GM18519 (cell line): ENCODE results near the gene KRT85.

Experiments
- ATAC-seq: cut with Tn5 transposase; IDR thresholded peaks from one replicate; pipeline ENCODE4 v1.9.1; 2021; ENCODE audit warnings: mild to moderate bottlenecking, moderate library complexity; ENCODE audit not compliant: unreplicated experiment, low FRiP score

The KRT85 gene

DNA sequence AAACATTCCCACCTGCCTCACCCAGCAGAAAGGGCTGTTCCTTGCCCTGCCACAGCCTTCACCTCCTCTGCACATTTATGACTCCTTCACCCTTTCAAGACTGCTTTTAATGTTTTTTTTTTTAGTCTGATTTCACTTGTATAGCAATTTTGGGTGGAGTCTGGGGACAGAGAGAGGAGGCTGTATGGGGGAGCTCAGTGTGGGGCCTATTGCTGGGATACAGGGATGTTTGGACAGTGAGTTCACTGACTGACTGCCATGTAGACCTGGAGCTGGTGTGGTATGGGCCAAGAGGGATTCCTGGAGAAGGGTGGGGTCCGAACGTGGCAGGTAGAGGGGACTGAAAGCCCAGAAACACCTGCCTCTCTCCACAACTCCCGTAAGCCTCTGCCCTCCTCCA lies 1.9 kb upstream of the KRT85 start:
- ATAC-seq = no peak

DNA sequence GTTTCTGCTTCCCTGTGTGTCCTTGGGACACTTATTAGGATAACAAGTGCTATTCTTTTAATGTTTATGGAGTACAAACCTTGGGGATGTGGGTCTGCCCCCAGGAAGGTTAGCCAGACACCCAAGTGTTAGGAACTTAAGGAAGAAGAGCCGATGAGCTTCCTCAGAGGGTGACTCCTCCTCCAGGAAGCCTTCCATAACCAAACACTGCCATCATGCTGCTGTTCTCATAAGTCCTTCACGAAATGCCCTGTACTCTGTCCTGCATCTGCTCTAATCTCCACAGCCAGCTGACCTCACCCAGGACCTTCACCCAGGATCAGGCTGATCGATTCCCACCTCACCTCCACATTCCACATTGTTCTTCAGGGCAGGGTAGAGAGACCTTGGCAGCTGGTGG lies 1.2 kb upstream of the KRT85 start:
- ATAC-seq = no peak

DNA sequence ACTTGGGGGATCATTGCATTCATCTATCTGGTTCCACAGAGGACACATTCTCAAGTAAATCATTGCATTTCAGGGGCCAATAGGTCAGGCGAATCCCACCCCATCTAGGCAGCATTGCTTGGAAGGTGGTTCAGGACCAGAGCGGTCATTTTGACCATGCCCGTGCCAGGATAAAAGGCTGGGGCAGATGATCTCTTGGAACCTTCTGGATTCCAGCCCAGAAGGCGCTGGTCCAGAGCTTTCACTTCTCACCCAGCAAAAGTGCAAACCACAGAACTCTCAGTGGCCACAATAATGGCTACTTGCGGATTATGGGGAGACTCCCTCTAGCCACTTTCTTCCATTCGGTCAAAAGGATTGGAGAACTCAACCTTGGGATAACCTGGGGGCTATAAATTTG lies 595 bp upstream of the KRT85 start:
- ATAC-seq = no peak

DNA sequence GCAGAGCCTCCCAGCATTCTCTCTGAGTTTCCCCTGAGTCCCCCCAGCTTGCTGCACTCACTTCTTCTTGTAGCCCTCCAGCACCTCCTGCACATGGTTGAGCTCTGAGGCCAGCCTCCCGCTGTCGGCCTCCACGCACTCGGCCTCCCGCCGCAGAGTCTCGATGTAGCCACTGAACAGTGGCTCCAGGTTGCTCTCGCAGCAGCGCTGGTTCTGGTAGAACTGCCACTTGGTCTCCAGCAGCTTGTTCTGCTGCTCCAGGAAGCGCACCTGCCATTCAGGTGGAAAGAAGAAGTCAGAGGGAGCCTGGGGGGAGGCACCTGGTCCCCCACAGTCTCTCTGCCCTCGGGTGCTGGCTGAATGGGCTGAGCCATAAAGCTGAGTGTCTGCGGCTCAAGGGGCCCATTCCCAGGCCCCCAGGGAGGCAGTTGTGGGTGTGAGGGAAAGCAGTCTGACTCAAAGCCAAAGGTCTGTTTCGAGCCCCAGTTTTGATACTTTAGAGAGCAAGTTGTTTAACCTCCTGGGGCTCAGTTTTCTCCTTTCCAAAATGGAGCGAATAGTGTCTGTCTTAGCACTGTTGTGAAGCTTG lies 2.3 kb downstream of the KRT85 start:
- no peak for ATAC-seq

DNA sequence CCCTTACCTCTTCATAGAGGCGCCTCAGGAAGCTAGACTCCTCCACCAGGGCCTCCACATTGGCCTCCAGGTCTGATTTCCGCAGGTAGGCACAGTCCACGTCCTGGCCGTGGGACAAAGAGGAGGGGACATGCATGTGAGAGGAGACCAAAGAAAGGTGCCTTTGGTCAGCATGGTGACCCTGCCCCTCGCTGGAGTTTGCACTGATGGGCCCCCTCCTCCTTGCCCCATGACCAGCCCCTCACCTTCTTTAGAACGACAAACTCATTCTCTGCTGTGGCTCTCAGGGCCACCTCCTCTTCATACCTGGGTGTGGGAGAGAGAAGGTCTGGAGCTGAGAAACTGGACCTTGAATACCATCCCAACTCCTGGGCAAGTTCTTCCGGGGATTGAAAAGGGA lies 3.2 kb downstream of the KRT85 start:
- ATAC-seq = no peak

DNA sequence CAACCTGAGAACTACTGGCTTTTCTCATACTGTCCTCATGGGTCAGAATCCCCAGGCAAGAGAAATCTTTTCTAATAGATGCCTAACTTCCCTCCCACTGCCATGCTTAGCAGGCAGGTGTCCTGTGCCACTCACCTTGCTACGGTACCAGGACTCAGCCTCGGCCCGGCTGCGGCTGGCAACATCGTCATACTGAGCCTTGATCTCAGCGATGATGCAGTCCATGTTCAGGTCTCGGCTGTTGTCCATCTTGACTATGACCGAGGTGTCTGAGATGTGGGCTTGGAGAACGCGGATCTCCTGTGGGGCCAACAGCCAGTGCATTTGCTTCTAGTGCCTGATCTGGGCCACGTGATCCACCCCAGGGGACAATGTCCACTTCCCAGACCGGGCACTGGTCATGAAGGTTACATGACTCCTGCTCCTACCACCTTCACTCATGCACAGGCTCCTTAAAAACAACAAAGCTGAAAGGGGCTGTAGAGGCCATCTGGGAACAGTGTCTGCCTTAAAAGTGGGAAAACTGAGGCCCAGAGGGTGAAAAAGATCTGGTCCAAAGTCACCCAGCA lies 4.1 kb downstream of the KRT85 start:
- ATAC-seq = no peak

DNA sequence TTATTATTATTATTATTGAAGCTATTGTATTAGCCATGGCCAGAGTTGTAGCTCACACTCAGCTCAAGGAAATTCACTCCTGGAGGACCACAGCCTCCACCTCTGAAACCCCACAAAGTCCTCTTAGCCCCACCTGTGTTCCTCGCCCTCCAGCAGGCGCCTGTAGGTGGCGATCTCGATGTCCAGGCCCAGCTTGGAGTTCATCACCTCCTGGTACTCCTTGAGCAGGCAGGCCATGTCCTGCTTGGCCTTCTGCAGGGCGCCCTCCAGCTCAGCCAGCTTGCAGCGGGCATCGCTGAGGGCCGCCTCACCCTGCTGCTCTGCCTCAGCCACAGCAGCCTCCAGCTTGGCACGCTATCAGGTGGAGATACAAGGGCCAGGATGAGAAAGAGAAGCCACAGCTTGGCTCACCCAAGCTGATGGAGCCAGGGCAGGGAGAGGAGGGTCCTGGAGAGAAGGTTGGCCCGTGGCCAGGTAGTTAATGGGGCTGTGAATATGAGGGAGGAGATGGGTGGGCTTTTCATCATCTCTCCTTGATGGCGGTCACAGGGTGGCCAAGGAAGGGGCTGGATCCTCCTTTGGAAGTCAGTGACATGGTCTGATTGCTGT lies 5.1 kb downstream of the KRT85 start:
- no peak for ATAC-seq

DNA sequence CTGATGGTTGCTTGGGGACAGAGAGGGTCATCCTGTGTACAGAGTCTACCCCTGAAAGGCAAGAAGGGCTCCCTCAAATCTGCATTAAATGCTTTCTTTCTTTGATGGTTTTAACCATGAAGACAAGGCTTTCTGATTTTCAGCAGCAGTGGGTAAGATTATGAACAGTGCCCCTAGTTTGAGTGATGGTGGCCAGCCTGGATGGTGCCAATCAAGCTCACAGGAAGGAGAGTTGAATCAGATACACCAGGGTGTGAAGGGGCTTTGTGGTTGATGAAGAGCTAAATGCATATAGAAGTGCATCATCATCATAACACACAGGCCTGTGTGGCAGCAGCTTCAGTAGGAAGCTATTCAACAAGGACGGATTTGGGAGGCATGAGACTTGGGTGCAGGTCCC lies 5.7 kb downstream of the KRT85 start:
- ATAC-seq = no peak

DNA sequence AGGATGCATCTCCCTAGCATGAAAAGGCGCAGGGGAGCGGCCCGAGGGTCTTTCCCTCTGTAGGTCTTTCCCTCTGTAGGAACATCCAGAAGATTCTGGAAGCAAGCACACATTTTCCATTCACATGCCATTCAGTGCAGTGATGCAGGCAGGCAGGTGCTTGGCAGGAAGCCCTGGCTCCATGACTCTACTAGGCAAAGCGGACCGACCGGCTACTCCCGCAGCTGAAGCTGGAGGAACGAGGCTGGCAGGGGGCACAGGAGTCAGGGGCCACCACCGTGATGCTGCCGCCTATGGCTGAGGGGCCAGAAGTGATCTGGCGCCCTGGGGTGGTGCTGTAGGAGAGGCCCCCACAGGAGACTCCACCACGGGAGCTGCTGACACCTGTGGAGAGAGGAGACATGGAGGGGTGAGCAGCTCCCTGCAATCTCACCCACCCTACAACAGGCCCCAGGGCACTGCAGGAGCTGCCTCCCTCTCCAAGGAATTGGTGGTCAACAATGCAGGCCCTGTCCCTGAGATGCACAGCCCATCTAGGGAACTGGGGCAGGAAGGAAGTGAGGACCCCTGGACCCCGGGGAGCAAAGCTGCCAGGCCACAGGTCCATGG lies 6.5 kb downstream of the KRT85 start:
- no peak for ATAC-seq

DNA sequence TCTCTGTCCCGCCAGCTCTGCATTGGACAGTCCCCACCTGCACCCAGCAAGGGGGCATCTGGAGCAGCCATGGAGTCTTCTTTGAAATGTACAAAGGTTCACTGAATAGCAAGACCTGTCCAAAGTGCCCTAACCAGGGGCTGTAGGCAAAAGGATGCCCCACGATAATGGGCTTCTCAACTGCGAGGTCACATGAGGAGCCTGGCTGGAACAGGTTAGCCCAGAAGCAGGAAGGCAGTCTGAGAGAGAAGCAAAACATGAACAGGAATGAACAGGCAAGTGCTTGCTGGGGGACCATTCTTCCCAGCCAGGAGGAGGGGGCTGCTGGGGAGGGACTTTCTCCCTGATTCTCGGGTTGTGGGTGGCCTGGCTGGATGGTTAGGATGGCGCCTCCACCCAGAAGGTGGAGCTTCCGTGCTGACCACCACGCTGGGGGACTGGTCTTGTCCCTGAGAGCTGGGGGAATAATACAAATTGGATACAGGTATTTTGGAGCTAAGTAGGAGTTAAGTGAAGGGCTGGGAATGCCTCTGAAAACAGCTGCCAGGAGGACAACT lies 7.1 kb downstream of the KRT85 start:
- ATAC-seq = no peak

DNA sequence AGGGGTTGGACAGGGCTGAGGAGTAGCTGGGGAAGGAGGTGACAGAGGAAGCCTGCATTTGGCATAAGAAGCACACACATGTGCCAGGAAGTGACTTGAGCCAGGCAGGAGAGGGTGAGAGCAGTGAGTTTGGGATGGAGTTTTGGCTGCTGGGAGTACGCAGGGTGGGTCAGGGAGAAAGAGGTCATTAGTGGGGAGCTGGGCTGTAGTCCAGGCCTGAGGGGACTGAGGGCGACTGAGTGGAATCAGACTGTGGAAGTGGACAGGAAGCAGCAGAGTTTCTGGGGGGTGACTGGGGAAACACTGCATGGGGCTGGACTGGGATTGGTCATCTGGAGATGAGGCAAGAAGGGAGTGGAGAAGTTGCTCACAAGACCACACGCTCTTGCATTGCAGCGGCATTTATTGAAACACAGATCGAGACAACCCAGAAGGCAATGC lies 7.6 kb downstream of the KRT85 start:
- no peak for ATAC-seq

DNA sequence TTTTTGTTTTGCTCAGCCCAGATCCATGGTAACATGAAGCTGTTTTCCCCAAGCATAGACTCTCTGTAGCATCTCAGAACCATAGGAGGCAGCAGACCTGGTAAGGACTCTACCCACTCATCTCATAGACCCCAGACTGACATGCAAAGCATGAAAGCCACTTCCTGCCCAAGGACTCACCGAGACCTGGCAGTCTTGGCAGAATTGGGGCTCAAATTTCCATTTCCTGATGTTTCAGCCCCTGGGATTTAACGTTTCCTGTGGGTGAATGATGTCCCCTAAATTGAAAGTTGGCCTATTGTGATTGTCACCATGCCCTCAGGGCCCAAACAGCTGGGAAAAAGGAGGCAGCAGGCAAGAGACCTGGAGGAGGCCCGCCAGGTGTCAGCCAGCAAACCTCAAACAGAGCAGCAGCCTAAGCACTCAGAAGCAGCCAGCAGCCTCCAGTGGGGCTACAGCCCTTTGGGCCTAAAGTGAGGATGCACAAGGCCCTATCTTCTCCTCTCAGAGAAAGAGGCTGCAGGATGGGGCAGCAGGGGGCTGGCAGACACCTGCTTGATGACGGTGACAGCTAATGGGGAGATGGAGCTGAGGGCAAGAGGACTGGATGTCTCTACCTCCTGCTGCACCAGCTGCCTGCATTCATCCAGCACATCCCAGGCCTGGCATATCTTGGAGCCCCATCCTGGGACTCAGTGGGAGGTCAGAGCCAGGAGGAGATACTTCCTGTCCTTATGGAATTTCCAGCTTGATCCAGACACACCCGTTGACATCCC lies 8.5 kb downstream of the KRT85 start:
- ATAC-seq = peak; percentile 86

DNA sequence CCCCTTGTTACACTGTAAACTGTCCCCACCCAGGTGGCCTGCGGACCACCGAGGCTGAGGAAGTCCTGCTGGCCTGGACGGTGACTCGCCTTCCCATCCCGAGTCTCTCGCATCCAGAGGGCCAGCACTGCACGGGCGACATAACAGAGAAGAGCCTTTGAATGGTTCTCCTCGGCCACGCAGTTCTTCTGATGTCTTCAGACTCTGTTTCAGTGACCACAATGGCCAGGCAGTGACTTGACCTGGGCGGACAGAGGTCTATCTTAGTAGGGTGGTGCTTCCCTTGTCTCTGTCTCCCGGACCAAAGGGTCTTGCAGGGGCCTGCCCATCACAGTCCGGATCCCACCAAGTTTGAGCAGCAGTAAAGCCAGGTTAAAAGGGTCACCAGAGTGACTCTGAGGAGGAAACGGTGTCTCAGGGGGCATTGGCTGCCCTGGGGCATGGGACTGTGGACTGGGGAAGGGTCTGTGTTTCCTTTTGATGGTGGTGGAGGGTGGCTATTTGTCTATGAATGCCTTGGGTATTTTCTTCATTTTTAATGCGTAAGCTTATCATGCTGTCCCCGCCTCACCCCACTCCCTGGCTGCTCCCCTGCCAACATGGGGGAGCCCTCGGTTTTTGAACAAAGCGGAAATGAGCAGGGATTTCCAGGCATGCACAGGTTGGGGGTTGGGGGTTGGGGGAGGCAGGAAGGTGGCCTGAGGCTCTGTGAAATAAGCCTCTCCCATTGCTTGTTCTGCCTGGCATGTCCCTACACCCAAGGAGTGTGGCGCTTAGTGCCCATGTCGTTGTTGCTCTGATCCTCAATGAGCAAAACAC lies 10.3 kb downstream of the KRT85 start:
- ATAC-seq = no peak

DNA sequence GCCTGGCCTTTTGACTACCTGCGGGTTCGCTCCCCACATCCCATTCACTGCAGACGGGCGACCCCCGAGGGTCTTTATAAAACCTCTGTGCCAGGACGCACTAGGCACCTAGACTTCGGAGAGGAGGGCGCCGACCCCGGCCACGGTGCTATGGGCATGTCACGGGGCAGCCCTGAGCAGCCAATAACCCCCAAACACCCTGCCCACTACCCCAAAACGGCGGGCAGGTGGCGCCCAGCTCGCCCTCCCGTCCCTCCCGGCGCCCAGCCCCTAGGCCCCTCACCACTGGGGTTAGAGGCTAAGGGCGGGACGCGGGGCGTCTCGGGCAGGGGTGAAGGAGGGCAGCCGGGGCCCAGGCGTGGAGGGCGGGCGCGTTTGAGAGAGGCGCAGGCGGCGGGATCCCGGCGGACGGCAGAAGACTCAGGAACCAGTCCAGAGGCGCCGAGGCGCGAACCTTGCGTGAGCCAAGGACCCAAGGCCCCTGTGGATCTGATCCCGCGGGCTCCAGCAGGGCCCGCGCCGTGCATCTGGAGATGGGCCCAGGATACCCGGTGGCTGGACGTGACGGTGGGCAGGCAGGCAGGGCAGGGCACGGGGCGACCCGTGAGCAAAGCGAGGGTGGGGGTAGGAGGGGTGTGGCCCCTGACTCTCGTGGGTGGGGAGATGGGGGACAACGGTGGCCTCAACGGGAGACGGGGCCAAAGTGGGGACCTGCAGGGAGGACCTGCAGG lies 11.1 kb downstream of the KRT85 start:
- no peak for ATAC-seq

DNA sequence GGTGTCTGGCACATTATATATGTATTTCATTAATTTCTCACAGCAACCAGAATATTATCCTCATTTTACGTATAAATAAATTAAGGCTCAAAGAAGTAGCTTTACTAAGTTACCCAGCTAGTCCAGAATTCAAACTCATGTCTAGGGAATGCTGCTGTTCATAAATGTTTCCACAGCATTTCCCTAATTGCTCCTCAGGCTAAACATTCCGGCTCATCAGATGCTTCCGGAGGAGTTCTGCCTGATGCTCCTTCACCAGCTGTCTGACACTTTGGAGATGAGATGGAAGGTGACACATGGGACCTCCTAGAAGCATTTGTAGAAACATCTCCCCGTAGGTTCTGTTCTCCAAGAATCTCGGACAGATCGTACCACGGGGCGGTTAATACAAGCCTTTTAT lies 12.1 kb downstream of the KRT85 start:
- no peak for ATAC-seq

DNA sequence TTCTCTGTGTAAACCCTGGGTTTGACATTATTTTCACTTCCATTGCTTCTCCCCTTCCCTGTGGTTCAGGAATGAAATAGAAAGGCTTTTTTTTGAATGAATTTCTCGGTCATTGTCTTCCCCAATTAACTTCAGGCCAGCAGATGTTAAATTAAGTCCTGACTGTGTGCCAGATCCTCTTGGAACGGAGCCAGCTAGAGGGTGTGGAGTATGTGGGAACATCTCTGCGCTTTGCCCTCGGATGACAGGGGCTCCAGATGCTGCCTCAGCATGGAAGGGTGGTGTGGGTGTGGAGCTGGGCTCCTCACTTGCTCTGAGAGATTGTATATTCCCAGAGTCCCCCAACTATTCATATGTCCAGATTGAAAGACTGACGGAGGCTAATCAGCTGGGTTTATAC lies 13.1 kb downstream of the KRT85 start:
- no peak for ATAC-seq

DNA sequence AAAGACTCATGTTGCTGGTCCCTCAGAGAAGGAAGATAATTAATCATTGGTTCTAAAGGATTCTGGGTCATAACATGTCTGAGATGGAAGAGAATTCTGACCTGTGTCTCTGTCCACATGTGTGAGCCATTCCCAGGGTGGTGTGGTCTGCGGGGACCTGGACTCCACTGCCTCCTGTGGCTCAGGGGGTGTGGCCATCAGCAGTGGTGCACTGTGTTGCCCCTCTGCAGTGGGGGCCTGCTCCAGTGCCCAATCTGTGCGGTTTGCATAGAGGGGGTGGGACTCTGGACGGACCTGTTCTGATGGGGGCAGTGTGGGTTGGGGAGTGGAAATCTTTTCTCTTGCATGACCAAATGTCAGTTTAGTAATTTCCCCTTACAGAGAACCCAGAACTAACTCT lies 13.5 kb downstream of the KRT85 start:
- no peak for ATAC-seq

DNA sequence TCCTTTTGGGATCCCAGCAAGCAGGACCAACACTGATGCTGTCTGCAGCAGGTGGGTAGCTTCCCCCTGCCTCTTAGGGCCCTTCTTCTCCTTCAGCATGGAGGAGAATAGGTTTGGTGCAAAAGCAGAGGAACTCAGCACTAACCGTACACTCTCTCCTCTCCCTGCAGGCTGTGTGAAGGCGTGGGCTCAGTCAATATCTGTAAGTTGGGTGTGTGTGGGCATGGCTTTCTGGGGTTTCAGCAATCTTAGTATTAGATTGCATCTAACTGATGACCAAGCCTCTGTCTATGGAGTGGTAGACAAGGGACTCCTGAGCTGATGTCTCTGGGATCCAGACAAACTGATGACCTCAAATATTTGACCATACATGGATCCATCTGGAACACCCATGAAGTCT lies 14.3 kb downstream of the KRT85 start:
- ATAC-seq = no peak
